HEK293 (cell line): Measurements from ENCODE around the gene ELK4.

Source experiments
- CTCF ChIA-PET: fragments of 350-600 bp; formaldehyde crosslinking; extraction: SDS; loops from one replicate; lab custom pipeline; 2021; ENCODE audit warnings: antibody characterized with exemption; lab: Yijun Ruan, JAX
- POLR2A ChIA-PET: fragments of 300-600 bp; formaldehyde crosslinking; extraction: SDS; loops from one replicate; lab custom pipeline; 2020; ENCODE audit warnings: antibody characterized with exemption, inconsistent platforms; lab: Yijun Ruan, JAX
- H3K27ac ChIP-seq: fragments of 200-500 bp; sonication (Bioruptor generic); 2 replicates; pipeline ENCODE4 v1.5.1; 2014; ENCODE audit warnings: low read depth, low read length, control low read depth, inconsistent platforms; ENCODE audit errors: extremely low read depth
- H3K36me3 ChIP-seq, 2 experiments: fragments of 200-500 bp in 1 of 2; sonication (Bioruptor generic) in 1 of 2; 1 replicate in 1 of 2; 2 replicates in 1 of 2; pipeline ENCODE4 v1.5.1; 2014 to 2017; ENCODE audit warnings: inconsistent platforms in 2 of 2, low read length in 2 of 2; ENCODE audit not compliant: control insufficient read depth in 2 of 2, insufficient read depth in 1 of 2
- H3K4me1 ChIP-seq: fragments of 200-500 bp; sonication (Bioruptor generic); 2 replicates; pipeline ENCODE4 v1.5.1; 2014; ENCODE audit warnings: mild to moderate bottlenecking, low read length, inconsistent platforms; ENCODE audit not compliant: control insufficient read depth, insufficient read depth
- H3K4me3 ChIP-seq: 2 replicates; pipeline ENCODE4 v1.5.1; 2011; ENCODE audit warnings: low read depth, mild to moderate bottlenecking, control low read depth, low read length, moderate library complexity
- H3K9me3 ChIP-seq: fragments of 200-500 bp; sonication (Bioruptor generic); 2 replicates; pipeline ENCODE4 v1.5.1; 2014; ENCODE audit warnings: low read depth, low read length, inconsistent platforms; ENCODE audit not compliant: control insufficient read depth, insufficient read depth
- BCL11A ChIP-seq: fragments of 450-650 bp; formaldehyde crosslinking; IDR thresholded peaks from 2 replicates; pipeline ENCODE4 v1.5.1; 2016; ENCODE audit warnings: low read depth, missing biosample characterization, missing genetic modification characterization
- KLF16 ChIP-seq: fragments of 450-650 bp; formaldehyde crosslinking; IDR thresholded peaks from 2 replicates; pipeline ENCODE4 v1.5.1; 2017; ENCODE audit warnings: missing biosample characterization, missing genetic modification characterization
- OSR2 ChIP-seq: fragments of 450-650 bp; formaldehyde crosslinking; IDR thresholded peaks from 2 replicates; pipeline ENCODE4 v1.5.1; 2016; ENCODE audit warnings: missing biosample characterization, missing genetic modification characterization
- PRDM6 ChIP-seq: fragments of 450-650 bp; formaldehyde crosslinking; IDR thresholded peaks from 2 replicates; pipeline ENCODE4 v1.5.1; 2017; ENCODE audit warnings: missing biosample characterization, missing genetic modification characterization
- RBAK ChIP-seq: fragments of 450-650 bp; formaldehyde crosslinking; IDR thresholded peaks from 2 replicates; pipeline ENCODE4 v1.5.1; 2016; ENCODE audit warnings: missing biosample characterization, missing genetic modification characterization
- SP7 ChIP-seq: fragments of 450-650 bp; formaldehyde crosslinking; IDR thresholded peaks from 2 replicates; pipeline ENCODE4 v1.5.1; 2016; ENCODE audit warnings: missing biosample characterization, missing genetic modification characterization
- YY2 ChIP-seq: fragments of 450-650 bp; formaldehyde crosslinking; IDR thresholded peaks from 2 replicates; pipeline ENCODE4 v1.5.1; 2016; ENCODE audit warnings: missing biosample characterization, missing genetic modification characterization
- ZFHX2 ChIP-seq: fragments of 450-650 bp; formaldehyde crosslinking; conservative IDR thresholded peaks from 2 replicates; pipeline ENCODE4 v1.5.1; 2016; ENCODE audit warnings: missing biosample characterization, missing genetic modification characterization
- ZNF121 ChIP-seq: fragments of 450-650 bp; formaldehyde crosslinking; IDR thresholded peaks from 2 replicates; pipeline ENCODE4 v1.5.1; 2016; ENCODE audit warnings: missing biosample characterization, missing genetic modification characterization
- ZNF169 ChIP-seq: fragments of 450-650 bp; formaldehyde crosslinking; IDR thresholded peaks from 2 replicates; pipeline ENCODE4 v1.5.1; 2016; ENCODE audit warnings: missing biosample characterization, missing genetic modification characterization
- ZNF214 ChIP-seq: fragments of 450-650 bp; formaldehyde crosslinking; IDR thresholded peaks from 2 replicates; pipeline ENCODE4 v1.5.1; 2017; ENCODE audit warnings: missing biosample characterization, mild to moderate bottlenecking, missing genetic modification characterization, borderline replicate concordance
- ZNF266 ChIP-seq: fragments of 450-650 bp; formaldehyde crosslinking; IDR thresholded peaks from 2 replicates; pipeline ENCODE4 v1.5.1; 2016; ENCODE audit warnings: missing biosample characterization, missing genetic modification characterization, low read depth
- ZNF274 ChIP-seq, 2 experiments: fragments of 200-500 bp in 1 of 2; fragments of 450-650 bp in 1 of 2; sonication (Bioruptor generic) in 1 of 2; formaldehyde crosslinking in 1 of 2; IDR thresholded peaks; 2 replicates each; pipeline versions ENCODE4 v1.5.1 to v1.6.1; 2014 to 2016; ENCODE audit warnings: borderline replicate concordance in 1 of 2, inconsistent platforms in 1 of 2, low read length in 1 of 2, missing biosample characterization in 1 of 2, missing genetic modification characterization in 1 of 2
- ZNF350 ChIP-seq: fragments of 450-650 bp; formaldehyde crosslinking; IDR thresholded peaks from 2 replicates; pipeline ENCODE4 v1.5.0; 2017; ENCODE audit warnings: missing biosample characterization, mild to moderate bottlenecking, missing genetic modification characterization
- ZNF404 ChIP-seq: fragments of 450-650 bp; formaldehyde crosslinking; IDR thresholded peaks from 2 replicates; pipeline ENCODE4 v1.5.1; 2017; ENCODE audit warnings: missing biosample characterization, missing genetic modification characterization
- ZNF449 ChIP-seq: fragments of 450-650 bp; formaldehyde crosslinking; IDR thresholded peaks from 2 replicates; pipeline ENCODE4 v1.5.1; 2017; ENCODE audit warnings: missing biosample characterization, mild to moderate bottlenecking, missing genetic modification characterization, moderate library complexity
- ZNF48 ChIP-seq: fragments of 450-650 bp; formaldehyde crosslinking; IDR thresholded peaks from 2 replicates; pipeline ENCODE4 v1.5.1; 2016; ENCODE audit warnings: missing biosample characterization, missing genetic modification characterization
- ZNF654 ChIP-seq: fragments of 450-650 bp; formaldehyde crosslinking; IDR thresholded peaks from 2 replicates; pipeline ENCODE4 v1.5.1; 2016; ENCODE audit warnings: low read depth, missing biosample characterization, missing genetic modification characterization
- ZNF704 ChIP-seq: fragments of 450-650 bp; formaldehyde crosslinking; IDR thresholded peaks from 2 replicates; pipeline ENCODE4 v1.5.1; 2016; ENCODE audit warnings: missing biosample characterization, missing genetic modification characterization

The ELK4 gene

GRCh38 chr1:205589618-205590456 lies 42.0 kb downstream of the ELK4 start:
- CTCF ChIA-PET: interaction anchor here (0.6 to 9.4 kb wide), 10 partner anchors 18 to 144 kb away, joined by 3 to 414 read pairs (median 7); partner anchors contain the start of gene ELK4
- TF ChIP-seq ZNF266 (tag by site-specific recombination) (no peak), ZNF121 (tag by site-specific recombination) (0 out of 2 replicates have a peak, but pooled peaks have one; percentile 31)
- Histone ChIP-seq H3K4me1 (no peaks in the 10 kb centered on the region; the same call in 1 of the 2 replicates), H3K9me3 (no peaks in the 10 kb centered on the region), H3K27ac (no peak overlapping the region), H3K36me3 (no peaks in the 10 kb centered on the region), H3K4me3 (no peak overlapping the region)
- POLR2A ChIA-PET: no interaction called here

- CTCF ChIA-PET: interaction anchor here (0.5 to 9.4 kb wide), 12 partner anchors 9 to 329 kb away, joined by 3 to 414 read pairs (median 4); no protein-coding TSS in a partner anchor
- TF ChIP-seq ZNF350 (tag by site-specific recombination) (no peak), YY2 (tag by site-specific recombination) (no peak), ZFHX2 (tag by site-specific recombination) (no peak), OSR2 (tag by site-specific recombination) (no peak), ZNF48 (tag by site-specific recombination) (no peak), ZNF449 (tag by site-specific recombination) (no peak), ZNF654 (tag by site-specific recombination) (no peak), ZNF214 (tag by site-specific recombination) (no peak), BCL11A (tag by site-specific recombination) (no peak), ZNF404 (no peak), ZNF169 (tag by site-specific recombination) (no peak), SP7 (tag by site-specific recombination) (no peak), PRDM6 (tag by site-specific recombination) (no peak), RBAK (no peak), ZNF704 (tag by site-specific recombination) (no peak), KLF16 (no peak), ZNF274 (IDR thresholded peaks at IDR 0.05; ENCODE audit: low read length) (no peak), ZNF274 (tag by site-specific recombination; IDR thresholded peaks at IDR 0.05; ENCODE audit: borderline replicate concordance) (no peak)
- H3K4me3 ChIP-seq: no peak overlapping the region
- H3K36me3 ChIP-seq: no peaks in the 10 kb centered on the region
- no peaks in the 10 kb centered on the region; the same call in 1 of the 2 replicates for H3K4me1 ChIP-seq
- POLR2A ChIA-PET: interaction anchor here (0.6 to 1.1 kb wide), 3 partner anchors 33 to 157 kb away, joined by 4 read pairs; no protein-coding TSS in a partner anchor
- no peaks in the 10 kb centered on the region for H3K9me3 ChIP-seq
- H3K27ac ChIP-seq: no peak overlapping the region
Measured at GRCh38 chr1:205589046-205589445, 42.8 kb downstream of the ELK4 start.
